Fibroblast of pulmonary artery (primary cell): ENCODE data around the gene TECPR2.
A peak's percentile ranks its signal among the peaks of the same experiment; 100 is the strongest.
"Not testable (repeated sequence)": the region's sequence is repeated elsewhere in the genome, so short reads cannot be mapped to it uniquely, and the experiment has no call there.

Experiments used
- DNase-seq: peaks from one replicate; pipeline ENCODE4 v3.0.0-alpha.2; 2010; ENCODE audit warnings: low read depth
- H3K4me3 ChIP-seq: replicated peaks from 2 replicates; pipeline ENCODE4 v1.5.1; 2011; ENCODE audit warnings: low read depth, mild to moderate bottlenecking, control low read depth, low read length, moderate library complexity
- CTCF ChIP-seq: IDR thresholded peaks from 2 replicates; pipeline ENCODE4 v1.5.1; 2011; ENCODE audit warnings: mild to moderate bottlenecking, control low read depth, low read length, inconsistent platforms; ENCODE audit errors: missing control alignments

The TECPR2 gene

GRCh38 chr14:102348376-102348775 lies 14.4 kb upstream of the TECPR2 start:
- no peak overlapping the region for H3K4me3 ChIP-seq
- no peak for TF ChIP-seq CTCF
- DNase-seq: no peak

GRCh38 chr14:102351023-102351422 lies 11.7 kb upstream of the TECPR2 start:
- DNase-seq: no peak
- no peak for TF ChIP-seq CTCF
- H3K4me3 ChIP-seq: no peak overlapping the region

GRCh38 chr14:102351593-102351992 lies 11.1 kb upstream of the TECPR2 start:
- not testable (repeated sequence) for H3K4me3 ChIP-seq

GRCh38 chr14:102352213-102352612 lies 10.5 kb upstream of the TECPR2 start:
- no peak for DNase-seq
- TF ChIP-seq CTCF: no peak
- no peak overlapping the region for H3K4me3 ChIP-seq

More at GRCh38 chr14:102351593-102351992, 11.1 kb upstream of the TECPR2 start:
- peak; percentile 71 for DNase-seq

- TF ChIP-seq CTCF: no peak
- H3K4me3 ChIP-seq: no peak overlapping the region
- DNase-seq: no peak
These were observed 9.6 kb upstream of the TECPR2 start for GRCh38 chr14:102353126-102353619.

GRCh38 chr14:102356280-102356679 lies 6.5 kb upstream of the TECPR2 start:
- no peak for TF ChIP-seq CTCF
- H3K4me3 ChIP-seq: no peak overlapping the region
- DNase-seq: no peak

- H3K4me3 ChIP-seq: no peak overlapping the region
- TF ChIP-seq CTCF: no peak
- no peak for DNase-seq
These were observed 3.4 kb upstream of the TECPR2 start for GRCh38 chr14:102359341-102359740.
